Stomach (tissue), 4 donors: Measurements from ENCODE around the gene ZNF410.

Experiments
- POLR2A ChIP-seq, 4 donors: fragments of 450-650 bp; IDR thresholded peaks; one replicate each; pipeline ENCODE4 v1.6.1; 2016; ENCODE audit warnings: antibody characterized with exemption in 4 of 4, control low read depth in 2 of 4, mild to moderate bottlenecking in 1 of 4, moderate library complexity in 1 of 4
- POLR2AphosphoS5 ChIP-seq, 3 donors: sonication (generic); formaldehyde crosslinking; IDR thresholded peaks; one replicate each; pipeline ENCODE4 v1.6.1; 2016; ENCODE audit warnings: antibody characterized with exemption in 3 of 3
- TF ChIP-seq, protein P1 (sequence below), 7 experiments: fragments of 450-650 bp in 4 of 7; fragments of 200-600 bp in 3 of 7; sonication (generic) in 3 of 7; IDR thresholded peaks; one replicate each; pipeline ENCODE4 v1.5.1; 2016 to 2019; ENCODE audit warnings: antibody characterized with exemption in 7 of 7, control low read depth in 2 of 7, mild to moderate bottlenecking in 1 of 7

DNA sequence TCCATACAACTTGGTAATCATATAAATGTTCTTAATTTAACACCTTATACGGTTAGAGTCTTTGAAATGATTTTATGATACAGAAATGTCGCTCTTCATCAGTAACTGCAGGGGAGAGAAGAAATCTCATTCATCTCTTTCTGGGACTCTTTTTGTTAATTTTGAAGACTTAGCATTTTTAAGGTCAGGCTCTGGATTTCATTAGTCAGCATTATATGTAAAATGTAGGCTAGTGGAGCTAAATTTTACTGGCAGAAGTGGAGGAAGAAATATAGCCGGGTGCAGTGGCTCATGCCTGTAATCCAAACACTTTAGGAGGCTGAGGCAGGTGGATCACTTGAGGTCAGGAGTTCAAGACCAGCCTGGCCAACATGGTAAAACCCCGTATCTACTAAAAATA is 39.7 kb upstream of the ZNF410 start:
- TF ChIP-seq, protein P1, sequence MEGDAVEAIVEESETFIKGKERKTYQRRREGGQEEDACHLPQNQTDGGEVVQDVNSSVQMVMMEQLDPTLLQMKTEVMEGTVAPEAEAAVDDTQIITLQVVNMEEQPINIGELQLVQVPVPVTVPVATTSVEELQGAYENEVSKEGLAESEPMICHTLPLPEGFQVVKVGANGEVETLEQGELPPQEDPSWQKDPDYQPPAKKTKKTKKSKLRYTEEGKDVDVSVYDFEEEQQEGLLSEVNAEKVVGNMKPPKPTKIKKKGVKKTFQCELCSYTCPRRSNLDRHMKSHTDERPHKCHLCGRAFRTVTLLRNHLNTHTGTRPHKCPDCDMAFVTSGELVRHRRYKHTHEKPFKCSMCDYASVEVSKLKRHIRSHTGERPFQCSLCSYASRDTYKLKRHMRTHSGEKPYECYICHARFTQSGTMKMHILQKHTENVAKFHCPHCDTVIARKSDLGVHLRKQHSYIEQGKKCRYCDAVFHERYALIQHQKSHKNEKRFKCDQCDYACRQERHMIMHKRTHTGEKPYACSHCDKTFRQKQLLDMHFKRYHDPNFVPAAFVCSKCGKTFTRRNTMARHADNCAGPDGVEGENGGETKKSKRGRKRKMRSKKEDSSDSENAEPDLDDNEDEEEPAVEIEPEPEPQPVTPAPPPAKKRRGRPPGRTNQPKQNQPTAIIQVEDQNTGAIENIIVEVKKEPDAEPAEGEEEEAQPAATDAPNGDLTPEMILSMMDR (IDR thresholded peaks at IDR 0.05) = no peak
- TF ChIP-seq POLR2A (IDR thresholded peaks at IDR 0.05) = no peak
- no peak for TF ChIP-seq POLR2AphosphoS5 (IDR thresholded peaks at IDR 0.05)
